ENCODE results near the gene MUS81.
A peak's percentile ranks its signal among the peaks of the same experiment; 100 is the strongest.

MUS81 gene

GRCh38 chr11:65892661-65893317, 32.6 kb downstream of the MUS81 start:
- DNase-seq, result no peak

DNA sequence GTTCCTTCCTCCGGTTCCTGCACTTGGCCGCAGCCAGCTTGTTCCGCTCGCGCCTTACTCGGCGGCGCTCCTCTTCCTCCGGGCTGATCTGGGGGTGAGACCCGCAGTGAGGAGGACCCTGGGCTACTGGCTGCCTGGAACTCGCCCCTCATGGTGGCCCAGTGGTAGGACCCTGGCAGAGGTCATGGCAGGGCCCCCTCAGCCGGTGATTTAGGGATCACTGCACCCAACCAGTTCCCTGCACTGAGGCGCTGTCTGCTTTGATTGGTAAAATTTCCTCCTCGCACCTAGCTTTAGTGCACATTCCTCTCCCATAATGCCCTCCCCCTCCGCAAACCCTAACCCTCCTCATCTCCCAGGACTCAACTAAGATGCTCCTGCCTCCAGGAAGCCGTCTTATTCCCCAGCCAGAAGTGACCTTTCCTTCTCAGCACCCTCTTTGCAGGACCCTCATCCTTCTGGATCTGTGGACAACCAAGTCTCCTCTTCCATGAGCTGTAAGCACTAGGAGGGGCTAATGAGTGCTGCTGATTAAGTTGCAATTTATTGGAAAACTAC, 33.9 kb downstream of the MUS81 start:
- no peak for DNase-seq

DNA sequence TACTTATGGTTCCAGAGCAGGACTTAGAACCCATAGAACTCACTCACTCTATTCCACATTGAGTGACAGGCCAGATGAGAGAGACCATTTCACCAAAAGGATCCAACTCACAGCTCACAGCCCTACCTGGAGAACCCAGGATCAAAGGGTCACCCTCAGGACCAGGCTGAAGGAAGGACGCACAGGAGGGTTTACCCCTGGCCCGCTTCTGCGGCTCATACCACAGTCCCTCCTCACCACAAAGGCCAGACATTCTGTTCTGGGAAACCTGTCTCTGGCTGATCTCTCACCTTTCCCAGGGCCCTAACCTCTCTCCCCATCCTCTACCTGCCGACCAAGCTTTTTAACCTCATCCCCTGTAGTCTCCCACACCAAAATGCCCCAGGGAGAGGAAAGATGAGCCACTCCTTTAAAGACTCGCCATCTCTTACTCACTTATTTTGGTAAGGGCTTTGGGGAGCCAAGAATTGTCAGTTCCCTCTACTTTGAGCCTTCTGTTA, 35.3 kb downstream of the MUS81 start:
- DNase-seq, result no peak

GRCh38 chr11:65896034-65896999, 36.1 kb downstream of the MUS81 start:
- DNase-seq, result no peak

- DNase-seq, result no peak
Observed at GRCh38 chr11:65897020-65897471, 36.8 kb downstream of the MUS81 start.

GRCh38 chr11:65898656-65899355, 38.6 kb downstream of the MUS81 start:
- no peak for DNase-seq

GRCh38 chr11:65899356-65900124, 39.3 kb downstream of the MUS81 start:
- peak; percentile 65 for DNase-seq

DNA sequence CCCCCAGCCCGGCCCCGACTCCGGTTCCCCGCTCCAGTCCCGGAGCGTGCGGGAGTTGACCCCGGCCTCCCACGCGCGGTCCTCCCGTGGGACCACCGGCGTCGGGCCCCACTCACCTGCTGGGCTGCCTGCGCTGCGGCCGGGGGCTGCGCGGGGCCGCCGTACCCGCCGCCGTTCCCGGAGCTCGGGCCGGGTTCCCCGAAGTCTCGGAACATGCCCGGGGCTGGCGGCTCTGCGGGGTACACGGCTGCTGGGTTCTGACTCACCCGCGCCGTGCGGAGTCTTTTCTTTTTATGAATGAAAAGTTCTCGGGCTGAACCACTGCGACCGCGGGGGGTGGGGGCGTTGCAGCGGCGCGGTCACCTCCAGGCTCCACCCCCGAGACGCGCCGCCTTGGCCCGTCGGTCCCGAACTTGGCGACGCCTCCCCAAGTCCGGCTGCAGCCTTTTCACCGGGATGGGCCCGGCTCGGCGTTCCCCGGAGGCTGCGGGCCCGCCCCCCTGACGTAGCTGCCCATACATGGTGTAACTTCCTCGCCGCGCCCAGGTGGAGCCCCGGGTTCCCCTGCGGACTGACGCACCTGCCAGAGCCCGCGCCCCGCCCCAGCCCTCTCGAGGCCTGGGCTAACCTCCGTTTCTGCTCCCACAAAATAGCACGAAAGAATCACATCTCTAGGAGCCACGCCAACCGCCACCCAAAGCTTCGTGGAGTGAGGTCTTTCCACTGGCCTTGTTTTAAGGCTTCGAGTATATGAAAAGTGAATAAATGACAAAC, 40.1 kb downstream of the MUS81 start, which contains the start of gene FOSL1:
Gene FOSL1, minus strand, starts transcription at position 264 of the 774 bp plus-strand sequence. Its CDS starts 49 bp downstream, at position 215.
- peak; percentile 89 for DNase-seq

DNA sequence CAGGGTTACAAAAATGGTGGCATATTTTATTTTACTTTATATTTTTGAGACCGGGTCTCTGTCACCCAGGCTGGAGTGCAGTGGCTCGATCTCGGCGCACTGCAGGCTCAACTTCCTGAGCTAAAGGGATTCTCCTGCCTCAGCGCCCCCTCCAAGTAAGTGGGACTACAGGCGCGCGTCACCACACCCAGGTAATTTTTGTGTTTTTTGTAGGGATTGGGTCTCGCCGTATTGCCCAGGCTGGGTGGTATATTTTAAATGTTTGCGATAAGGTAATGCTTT, 40.6 kb downstream of the MUS81 start:
- DNase-seq, result no peak

DNA sequence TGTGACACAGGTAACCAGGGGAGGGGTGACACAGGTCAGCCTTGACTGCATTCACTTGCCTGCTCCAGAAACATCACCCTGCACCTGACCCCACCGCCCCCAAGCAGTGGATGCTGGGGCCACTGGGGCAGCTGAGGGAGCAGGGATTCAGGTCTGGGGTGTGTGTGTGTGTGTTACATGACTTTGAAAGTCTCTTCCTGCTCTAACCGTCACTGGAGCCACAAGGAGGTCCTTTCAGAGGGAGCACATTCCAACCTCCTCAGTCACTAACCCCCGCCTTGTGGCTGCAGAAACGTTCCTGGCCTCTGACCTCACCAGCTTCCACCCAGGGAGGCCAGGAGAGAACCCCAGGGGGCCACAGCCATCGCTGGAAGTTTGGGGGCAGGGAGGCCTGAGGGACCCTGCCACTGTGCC, 42.8 kb downstream of the MUS81 start:
- DNase-seq, result no peak

DNA sequence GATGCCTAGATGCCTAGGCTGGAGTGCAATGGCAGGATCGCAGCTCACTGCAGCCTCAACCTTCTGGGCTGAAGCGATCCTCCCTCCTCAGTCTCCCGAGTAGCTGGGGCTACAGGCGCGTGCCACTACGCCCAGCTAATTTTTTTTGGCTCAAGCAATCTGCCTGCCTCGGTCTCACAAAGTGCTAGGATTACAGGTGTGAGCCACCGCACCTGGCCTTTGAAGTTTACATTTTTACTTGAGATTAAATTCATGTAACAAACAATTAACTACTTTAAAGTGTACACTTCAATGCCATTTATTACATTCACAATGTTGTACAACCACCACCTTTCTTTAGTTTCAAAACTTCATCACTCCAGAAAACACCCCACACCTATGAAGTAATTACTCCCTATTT, 43.5 kb downstream of the MUS81 start:
- no peak for DNase-seq

- no peak for DNase-seq
Observed at GRCh38 chr11:65906602-65907001, 46.4 kb downstream of the MUS81 start.

- DNase-seq, result no peak
Observed at GRCh38 chr11:65907878-65908277, 47.6 kb downstream of the MUS81 start.

GRCh38 chr11:65911682-65912568, 51.7 kb downstream of the MUS81 start:
- DNase-seq, result no peak

DNA sequence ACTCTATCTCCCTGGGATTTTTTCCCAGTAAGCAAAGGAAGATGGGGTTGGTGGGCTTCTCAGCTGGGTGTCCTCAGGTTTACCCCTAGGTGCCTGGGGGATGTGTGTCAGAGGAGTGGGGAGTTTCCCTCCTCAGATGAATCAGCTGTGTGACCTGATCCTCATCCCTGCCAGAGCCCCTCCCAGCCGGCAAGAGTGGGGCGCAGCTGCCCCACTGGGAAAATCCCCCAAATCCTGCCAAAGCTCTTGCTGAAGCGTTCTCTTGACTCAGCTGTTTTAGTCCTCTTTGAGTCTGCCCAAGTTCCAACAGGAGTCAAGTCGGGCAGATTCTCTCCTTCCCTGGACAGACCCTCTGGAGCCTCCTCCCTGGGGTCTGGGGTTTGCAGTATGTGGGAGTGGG, 52.6 kb downstream of the MUS81 start:
- no peak for DNase-seq

DNA sequence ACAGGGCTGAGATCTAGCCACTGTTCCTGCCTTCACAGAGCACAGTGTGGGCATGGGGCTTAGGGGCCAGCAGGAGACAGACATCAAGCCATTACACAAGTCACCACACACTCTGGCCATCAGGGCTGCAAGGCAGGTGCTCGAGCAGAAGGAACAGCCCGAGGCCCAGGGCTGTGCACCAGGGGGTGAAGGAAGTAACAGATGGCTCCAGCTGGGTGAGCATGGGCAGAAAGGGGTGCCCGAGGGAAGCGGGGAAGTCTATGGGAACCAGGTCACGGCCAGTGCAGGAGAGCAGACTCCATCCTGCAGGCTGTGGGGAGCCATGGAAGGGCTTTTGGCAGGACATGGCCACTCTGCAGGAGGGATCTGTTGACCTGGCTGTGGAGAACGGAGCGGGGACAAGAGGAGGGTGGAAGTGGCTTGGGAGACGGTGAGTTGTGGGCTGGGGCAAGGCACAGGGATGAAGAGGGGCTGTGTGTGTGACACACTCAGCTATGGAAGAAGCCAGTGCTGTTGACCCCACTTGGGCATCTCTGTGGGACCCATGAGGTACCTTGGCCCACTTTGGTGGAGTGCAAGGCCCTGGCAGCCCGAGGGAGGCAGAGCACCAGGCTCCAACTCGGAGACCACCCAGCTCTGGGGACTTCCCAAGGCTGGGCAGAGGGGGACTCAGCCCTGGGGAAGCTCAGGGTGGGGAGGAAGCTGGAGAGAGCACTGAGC, 55.0 kb downstream of the MUS81 start:
- no peak for DNase-seq

DNA sequence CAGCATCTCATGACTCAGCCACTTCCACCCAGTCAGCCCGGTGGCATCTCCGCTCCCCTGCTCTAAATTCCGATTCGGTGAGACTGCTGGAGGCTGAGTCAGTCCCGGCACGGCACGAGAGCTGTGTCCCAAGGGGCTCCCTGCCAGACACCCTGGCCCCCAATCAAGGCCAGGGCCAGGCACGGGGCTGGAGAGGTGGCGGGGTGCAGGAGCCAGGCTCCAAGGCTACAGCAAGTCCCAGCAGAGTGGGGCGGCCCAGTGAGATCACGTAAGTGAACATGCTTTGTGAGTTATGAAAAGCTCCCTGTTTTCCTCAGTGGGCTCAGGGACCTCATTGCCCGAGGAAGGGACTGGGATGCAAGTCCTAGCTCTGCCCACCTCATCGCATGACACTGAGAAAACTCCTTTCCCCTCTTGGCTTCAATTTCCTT, 55.6 kb downstream of the MUS81 start:
- no peak for DNase-seq

Data from activated T-cell treated with anti-CD3 and anti-CD28 coated beads for 4 hours (primary cell).